Measurements from ENCODE around the gene PCSK4. TPM values are rescaled to one million over a fixed set of nuclear protein-coding genes. Genes with fewer than 3 reads are reported as not detected.

Gene PCSK4
- total RNA-seq, 1 experiment from 2014 or later, result 9.1 TPM

DNA sequence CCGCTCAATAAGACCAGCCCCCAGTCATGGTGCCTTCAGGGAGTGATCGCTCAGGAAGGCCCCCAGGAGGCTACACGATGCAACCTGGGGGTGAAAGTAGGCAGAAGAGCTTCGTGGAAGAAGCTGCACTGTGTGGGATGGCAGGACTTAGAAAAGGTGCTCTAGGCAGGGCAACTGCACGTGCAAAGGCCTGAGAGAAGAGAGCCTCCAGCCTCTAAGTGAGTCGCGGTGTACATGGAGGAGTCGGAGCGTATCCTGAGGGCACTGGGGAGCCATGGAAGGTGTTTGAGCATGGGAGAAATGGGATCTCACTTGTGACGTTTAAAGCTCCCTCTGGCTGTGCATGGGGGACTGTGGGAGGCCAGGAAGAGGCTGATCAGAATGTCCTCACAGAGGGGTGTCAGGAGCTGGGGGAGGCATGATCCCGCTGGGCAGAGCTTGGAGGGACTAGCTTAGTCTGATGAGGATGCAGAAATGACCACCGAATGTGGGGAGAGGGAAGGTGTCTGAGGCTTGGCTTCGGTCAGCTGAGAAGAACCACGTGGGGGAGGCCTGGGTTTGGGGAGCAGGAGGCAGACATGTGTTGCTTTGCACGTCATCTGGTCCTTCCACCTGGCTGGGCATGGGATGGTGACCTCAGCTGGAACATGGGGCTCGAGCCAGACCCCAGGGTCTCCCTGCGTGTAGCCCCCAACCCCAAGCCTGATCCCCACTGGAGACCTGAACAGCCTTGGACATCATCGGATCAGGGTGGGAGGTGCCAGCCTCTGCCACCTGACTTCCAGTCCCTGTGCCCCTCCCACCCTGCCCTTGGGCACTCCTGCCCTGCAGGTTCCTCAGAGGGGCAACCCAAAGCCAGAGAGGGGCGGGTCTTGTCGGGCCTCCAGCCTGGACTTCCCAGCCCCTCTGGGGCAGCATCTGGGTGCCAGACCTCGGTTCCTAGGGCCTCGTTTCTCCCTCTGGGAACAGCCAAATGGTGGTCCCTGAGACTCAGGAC lies 39.1 kb downstream of the PCSK4 start:
- no peak overlapping the region for H2AFZ ChIP-seq (ENCODE audit: low read length)
- H3K27me3 ChIP-seq (ENCODE audit: insufficient read depth, low read length), result peaks cover 24% of the 10 kb centered on the region; the same call in 1 of the 2 replicates
- H3T11ph ChIP-seq (ENCODE audit: low read length), result no peak overlapping the region
- WGBS (ENCODE audit: extremely low coverage, insufficient read length, low lambda C conversion rate), result no CpG with 5 or more reads among the region's 22 CpGs
- no peak overlapping the region for H2BK12ac ChIP-seq (ENCODE audit: insufficient read length, low read depth, low read length)
- Mint-ChIP-seq H3K4me3 (peak overlapping the region; percentile 39 to 74), H3K4me1 (peaks cover 13 to 47% of the 10 kb centered on the region in 2 experiments), H3K27ac (peak overlapping the region in 2 of 3 experiments; percentile 29 to 58; a peak in 2 of 7 replicates), H3K27me3 (ENCODE audit: low read depth) (peaks cover 92% of the 10 kb centered on the region), H3K9me3 (no peaks in the 10 kb centered on the region; a peak in 1 of 5 replicates), H3K36me3 (ENCODE audit: insufficient read depth in 1 of 3, low read depth in 3 of 3) (peaks cover 0 to 2% (median 0%) of the 10 kb centered on the region in 3 experiments; a peak in 1 of 7 replicates)
- no peak overlapping the region for H2BK5ac ChIP-seq (ENCODE audit: insufficient read length, low read length)
- no peak overlapping the region for H3K4ac ChIP-seq (ENCODE audit: low read depth, low read length)
- no peak overlapping the region for H2AK5ac ChIP-seq (ENCODE audit: insufficient read length, low read length)
- no peak overlapping the region for H3K56ac ChIP-seq (ENCODE audit: insufficient read length, low read depth, low read length)
- peaks cover 15% of the 10 kb centered on the region for H3K23me2 ChIP-seq (ENCODE audit: insufficient read length, low read depth, low read length, poor library complexity, severe bottlenecking)
- no peaks in the 10 kb centered on the region for H3K9me3 ChIP-seq (ENCODE audit: control insufficient read depth, low read depth, low read length)
- H2BK20ac ChIP-seq (ENCODE audit: low read depth, low read length, poor library complexity, severe bottlenecking), result no peak overlapping the region
- H2BK120ac ChIP-seq (ENCODE audit: low read depth, low read length, poor library complexity, severe bottlenecking), result no peak overlapping the region
- H3K23ac ChIP-seq (ENCODE audit: insufficient read length, low read depth, low read length), result no peak overlapping the region
- no peaks in the 10 kb centered on the region; the same call in 1 of the 2 replicates for H3K4me1 ChIP-seq (ENCODE audit: insufficient read depth, low read length)
- H3K4me2 ChIP-seq (ENCODE audit: insufficient read depth, insufficient read length, low read length), result no peak overlapping the region
- H3K14ac ChIP-seq (ENCODE audit: insufficient read depth, low read length), result no peak overlapping the region
- H4K20me1 ChIP-seq (ENCODE audit: control insufficient read depth, insufficient read depth, insufficient read length), result no peaks in the 10 kb centered on the region
- H4K8ac ChIP-seq (replicated peaks; ENCODE audit: insufficient read length, low read depth, low read length), result no peak overlapping the region
- TF ChIP-seq, protein P1, sequence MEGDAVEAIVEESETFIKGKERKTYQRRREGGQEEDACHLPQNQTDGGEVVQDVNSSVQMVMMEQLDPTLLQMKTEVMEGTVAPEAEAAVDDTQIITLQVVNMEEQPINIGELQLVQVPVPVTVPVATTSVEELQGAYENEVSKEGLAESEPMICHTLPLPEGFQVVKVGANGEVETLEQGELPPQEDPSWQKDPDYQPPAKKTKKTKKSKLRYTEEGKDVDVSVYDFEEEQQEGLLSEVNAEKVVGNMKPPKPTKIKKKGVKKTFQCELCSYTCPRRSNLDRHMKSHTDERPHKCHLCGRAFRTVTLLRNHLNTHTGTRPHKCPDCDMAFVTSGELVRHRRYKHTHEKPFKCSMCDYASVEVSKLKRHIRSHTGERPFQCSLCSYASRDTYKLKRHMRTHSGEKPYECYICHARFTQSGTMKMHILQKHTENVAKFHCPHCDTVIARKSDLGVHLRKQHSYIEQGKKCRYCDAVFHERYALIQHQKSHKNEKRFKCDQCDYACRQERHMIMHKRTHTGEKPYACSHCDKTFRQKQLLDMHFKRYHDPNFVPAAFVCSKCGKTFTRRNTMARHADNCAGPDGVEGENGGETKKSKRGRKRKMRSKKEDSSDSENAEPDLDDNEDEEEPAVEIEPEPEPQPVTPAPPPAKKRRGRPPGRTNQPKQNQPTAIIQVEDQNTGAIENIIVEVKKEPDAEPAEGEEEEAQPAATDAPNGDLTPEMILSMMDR (conservative IDR thresholded peaks at IDR 0.05), result no peak
- H3K18ac ChIP-seq (ENCODE audit: insufficient read length, low read depth, low read length), result no peak overlapping the region
- H3K79me1 ChIP-seq (ENCODE audit: insufficient read depth, low read depth, low read length, poor library complexity, severe bottlenecking), result no peaks in the 10 kb centered on the region
- H4K91ac ChIP-seq (ENCODE audit: insufficient read length, low read depth, low read length), result no peak overlapping the region
- H2BK15ac ChIP-seq (ENCODE audit: low read depth, low read length), result no peak overlapping the region
- no peaks in the 10 kb centered on the region for H3K79me2 ChIP-seq (ENCODE audit: insufficient read depth, low read length)
- H3K27ac ChIP-seq (ENCODE audit: insufficient read length, low read depth, low read length), result no peak overlapping the region
- no peak overlapping the region for H4K5ac ChIP-seq (ENCODE audit: insufficient read length, low read depth, low read length)
- no peak for DNase-seq
- no peak overlapping the region for H3K9ac ChIP-seq (ENCODE audit: extremely low read depth, insufficient read length, low read length)
